ENCODE measurements around the gene TMEM150C. TPM values are rescaled to one million over a fixed set of nuclear protein-coding genes. Genes with fewer than 3 reads are reported as not detected.

The TMEM150C gene
- total and polyA plus RNA-seq, 2 of the 8 experiments (the other 6 are each of a cell fraction or from before 2014, with no cell fraction given): 1.5 to 1.7 TPM

- no peak for TF ChIP-seq RAD21 (IDR thresholded peaks at IDR 0.05 in 1 of 2, conservative IDR thresholded peaks at IDR 0.05 in 1 of 2; ENCODE audit: low read depth in 2 of 2, low read length in 2 of 2)
- no peak for TF ChIP-seq MAX (IDR thresholded peaks at IDR 0.05)
Measured at GRCh38 chr4:82584931-82585330, 23.1 kb upstream of the TMEM150C start (continued).

Measured in H1 (cell line).